Kidney (tissue), 14 donors: ENCODE measurements around the gene FAM186B. TPM values are rescaled to one million over a fixed set of nuclear protein-coding genes. Genes with fewer than 3 reads are reported as not detected.
"Not testable (repeated sequence)": the region's sequence is repeated elsewhere in the genome, so short reads cannot be mapped to it uniquely, and the experiment has no call there.

ENCODE experiments used
- DNase-seq, 5 donors: peaks; one replicate each; pipeline ENCODE4 v3.0.0-alpha.2; 2013 to 2020
- FAIRE-seq: peaks from 2 replicates; lab custom pipeline; 2012; peaks lifted over from hg19 to GRCh38; lab: Jason Lieb, UNC
- H3K27ac ChIP-seq, 2 donors: one replicate each; pipeline ENCODE4 v1.7.0; 2013; ENCODE audit warnings: low read depth in 2 of 2, low read length in 2 of 2, inconsistent platforms in 1 of 2
- H3K27me3 ChIP-seq: one replicate; pipeline ENCODE4 v1.7.1; 2013; ENCODE audit warnings: low read length, inconsistent platforms; ENCODE audit not compliant: control insufficient read depth, insufficient read depth
- H3K36me3 ChIP-seq, 3 donors: one replicate each; pipeline versions ENCODE4 v1.7.0 to v1.7.1; 2013; ENCODE audit warnings: low read length in 3 of 3, control low read depth in 1 of 3, inconsistent platforms in 1 of 3; ENCODE audit not compliant: insufficient read depth in 3 of 3, control insufficient read depth in 2 of 3
- H3K4me1 ChIP-seq, 3 donors: one replicate each; pipeline versions ENCODE4 v1.7.0 to v1.7.1; 2013; ENCODE audit warnings: low read length in 3 of 3, inconsistent platforms in 1 of 3, low read depth in 1 of 3; ENCODE audit not compliant: control insufficient read depth in 2 of 3, insufficient read depth in 2 of 3
- H3K4me3 ChIP-seq, 3 donors: one replicate each; pipeline versions ENCODE4 v1.7.0 to v1.8.1; 2013; ENCODE audit warnings: low read length in 3 of 3, control low read depth in 1 of 3, inconsistent platforms in 1 of 3
- H3K9ac ChIP-seq, 3 donors: one replicate each; pipeline versions ENCODE4 v1.7.0 to v1.7.1; 2013; ENCODE audit warnings: low read length in 3 of 3, control low read depth in 1 of 3, inconsistent platforms in 1 of 3
- H3K9me3 ChIP-seq, 3 donors: one replicate each; pipeline versions ENCODE4 v1.7.0 to v1.7.1; 2013; ENCODE audit warnings: low read length in 3 of 3, control low read depth in 1 of 3, inconsistent platforms in 1 of 3; ENCODE audit not compliant: control insufficient read depth in 2 of 3, insufficient read depth in 1 of 3
- CTCF ChIP-seq: IDR thresholded peaks from 3 replicates; pipeline ENCODE4 v1.5.1; 2012; ENCODE audit warnings: mild to moderate bottlenecking, moderate library complexity, borderline replicate concordance; ENCODE audit not compliant: insufficient read depth; ENCODE audit errors: extremely low read depth
- intact Hi-C: fragments of 100-400 bp; cut with DNase I; formaldehyde crosslinking; loops from one replicate; pipeline ENCODE4 v1.11.1; 2022
- polyA plus RNA-seq: library from polyadenylated mRNA; stranded (reverse); fragments of 350-450 nt; fragmentation: Illumina TruSeq; extraction: RNeasy Lipid Tissue Mini Kit (QIAGEN cat#74804); gene quantifications from one replicate; pipeline ENCODE4 v1.2.3, GENCODE V29; 2014; ENCODE audit warnings: low read depth, low replicate concordance; ENCODE audit not compliant: insufficient read depth
- total RNA-seq: library from RNA; stranded (reverse); fragmentation: NEBNext Ultra II Directional; extraction: Animal tissue kit (Norgen Biotek cat#: 25700); gene quantifications from one replicate; pipeline ENCODE4 v1.2.1, GENCODE V29; 2021
- donor health status: control.
- donor health status: control.
- donor health status: control.
- donor health status: control.
- donor health status: control.
- donor health status: DM: yes; HTN: yes; CAD: no.
- donor health status: Normal renal cell carcinoma (clear cell type).

Gene FAM186B
- total and polyA plus RNA-seq, 2 donors from 2014 or later: 0.34 to 0.85 TPM

GRCh38 chr12:49612210-49612609, 6.8 kb upstream of the FAM186B start:
- no peak for TF ChIP-seq CTCF
- Histone ChIP-seq H3K36me3 (no peaks in the 10 kb centered on the region), H3K27ac (no peak overlapping the region), H3K4me1 (no peaks in the 10 kb centered on the region), H3K27me3 (no peaks in the 10 kb centered on the region), H3K4me3 (no peak overlapping the region), H3K9ac (no peak overlapping the region), H3K9me3 (no peaks in the 10 kb centered on the region)
- intact Hi-C loops: no loop called here
- DNase-seq (no peak), FAIRE-seq (no peak)

- H3K4me1 ChIP-seq, FAIRE-seq: not testable (repeated sequence)
Measured at GRCh38 chr12:49610785-49611184, 5.3 kb upstream of the FAM186B start.

GRCh38 chr12:49609875-49610154, 4.4 kb upstream of the FAM186B start:
- no peaks in the 10 kb centered on the region for H3K36me3 ChIP-seq
- H3K27me3 ChIP-seq: no peaks in the 10 kb centered on the region
- no peak overlapping the region for H3K4me3 ChIP-seq
- TF ChIP-seq CTCF: no peak
- H3K4me1 ChIP-seq: peaks cover 0 to 4% (median 0%) of the 10 kb centered on the region in 3 donors
- DNase-seq: no peak
- no peaks in the 10 kb centered on the region for H3K9me3 ChIP-seq
- H3K9ac ChIP-seq: no peak overlapping the region
- H3K27ac ChIP-seq: no peak overlapping the region
- FAIRE-seq: no peak
- intact Hi-C loops: no loop called here

More at GRCh38 chr12:49610785-49611184, 5.3 kb upstream of the FAM186B start:
- H3K36me3 ChIP-seq, H3K4me3 ChIP-seq, H3K27me3 ChIP-seq, DNase-seq, H3K9ac ChIP-seq, H3K9me3 ChIP-seq, H3K27ac ChIP-seq, intact Hi-C loops: not testable (repeated sequence)

- intact Hi-C loops: no loop called here
- H3K27me3 ChIP-seq: no peaks in the 10 kb centered on the region
- DNase-seq (peak in 2 of 5 donors; percentile 36 to 41), FAIRE-seq (no peak)
- no peak for TF ChIP-seq CTCF
- H3K36me3 ChIP-seq: no peaks in the 10 kb centered on the region
- peaks cover 0 to 4% (median 0%) of the 10 kb centered on the region in 3 donors for H3K4me1 ChIP-seq
- no peaks in the 10 kb centered on the region for H3K9me3 ChIP-seq
- H3K27ac ChIP-seq: no peak overlapping the region
- H3K9ac ChIP-seq: no peak overlapping the region
- H3K4me3 ChIP-seq: no peak overlapping the region
Measured at GRCh38 chr12:49609059-49609874, 3.8 kb upstream of the FAM186B start.
